H1 (cell line): ENCODE data around the gene PARD3. TPM values are rescaled to one million over a fixed set of nuclear protein-coding genes. Genes with fewer than 3 reads are reported as not detected.

ENCODE experiments used
- CTCF ChIA-PET: fragments of 300-600 bp; sonication (Branson Sonifier 250); formaldehyde crosslinking; loops from one replicate; lab custom pipeline; 2021; ENCODE audit not compliant: partially characterized antibody; lab: Charles Lee
- POLR2A ChIA-PET: fragments of 300-600 bp; sonication (Branson Sonifier 250); formaldehyde crosslinking; loops from one replicate; lab custom pipeline; 2021; ENCODE audit warnings: inconsistent platforms; ENCODE audit not compliant: partially characterized antibody; lab: Charles Lee
- DNase-seq, 2 experiments: peaks; one replicate each; pipeline versions ENCODE4 v3.0.0 to v3.0.0-alpha.2; 2010 to 2022; ENCODE audit warnings: low spot score in 2 of 2, low read depth in 1 of 2, mixed read lengths in 1 of 2
- FAIRE-seq: peaks from 2 replicates; lab custom pipeline; 2011; peaks lifted over from hg19 to GRCh38; lab: Jason Lieb, UNC
- H2AFZ ChIP-seq: 2 replicates; pipeline ENCODE4 v1.8.1; 2012; ENCODE audit warnings: low read length, inconsistent platforms
- H2AK5ac ChIP-seq: 2 replicates; pipeline ENCODE4 v1.6.1; 2013; ENCODE audit warnings: low read depth, low read length
- H2BK120ac ChIP-seq: replicated peaks from 2 replicates; pipeline ENCODE3; 2013; ENCODE audit warnings: low read depth, low read length, inconsistent platforms
- H2BK12ac ChIP-seq: 2 replicates; pipeline ENCODE4 v1.6.1; 2013; ENCODE audit warnings: low read depth, low read length
- H2BK15ac ChIP-seq: 2 replicates; pipeline ENCODE4 v1.6.1; 2013; ENCODE audit warnings: low read length
- H2BK20ac ChIP-seq: 2 replicates; pipeline ENCODE4 v1.6.1; 2013; ENCODE audit warnings: low read length
- H2BK5ac ChIP-seq: 2 replicates; pipeline ENCODE4 v1.6.1; 2013; ENCODE audit warnings: low read depth, low read length
- H3K14ac ChIP-seq: 2 replicates; pipeline ENCODE4 v1.6.1; 2013; ENCODE audit warnings: inconsistent platforms; ENCODE audit not compliant: insufficient read length
- H3K18ac ChIP-seq: 2 replicates; pipeline ENCODE4 v1.6.1; 2013; ENCODE audit warnings: low read length; ENCODE audit errors: extremely low read depth
- H3K23ac ChIP-seq: 2 replicates; pipeline ENCODE4 v1.6.1; 2013; ENCODE audit warnings: inconsistent platforms; ENCODE audit not compliant: insufficient read length
- H3K23me2 ChIP-seq: 2 replicates; pipeline ENCODE4 v1.6.1; 2013; ENCODE audit warnings: low read depth, low read length
- H3K27ac ChIP-seq: 2 replicates; pipeline ENCODE4 v1.6.1; 2011; ENCODE audit warnings: low read depth, low read length, inconsistent platforms
- H3K27me3 ChIP-seq, 4 experiments: replicated peaks in 1 of 4; 1 replicate in 1 of 4; 2 replicates in 3 of 4; pipeline versions ENCODE4 v1.6.1 to v1.8.1; 2011 to 2013; ENCODE audit warnings: low read length in 3 of 4, mild to moderate bottlenecking in 3 of 4, inconsistent platforms in 2 of 4, mixed read lengths in 2 of 4, moderate library complexity in 1 of 4; ENCODE audit not compliant: control insufficient read depth in 3 of 4, insufficient read depth in 3 of 4; ENCODE audit errors: extremely low read depth in 1 of 4
- H3K36me3 ChIP-seq, 4 experiments: 2 replicates each; pipeline versions ENCODE4 v1.6.1 to v1.8.1; 2011 to 2013; ENCODE audit warnings: mild to moderate bottlenecking in 4 of 4, low read length in 3 of 4, moderate library complexity in 2 of 4, control low read depth in 1 of 4, inconsistent platforms in 1 of 4; ENCODE audit not compliant: insufficient read depth in 4 of 4, control insufficient read depth in 2 of 4
- H3K4ac ChIP-seq: replicated peaks from 2 replicates; pipeline ENCODE3; 2013; ENCODE audit warnings: low read length, low read depth, mixed read lengths, inconsistent platforms; ENCODE audit not compliant: insufficient read length
- H3K4me1 ChIP-seq, 4 experiments: replicated peaks in 1 of 4; 1 replicate in 1 of 4; 2 replicates in 3 of 4; pipeline versions ENCODE4 v1.6.1 to v1.8.1; 2011 to 2013; ENCODE audit warnings: low read length in 3 of 4, inconsistent platforms in 2 of 4, mixed read lengths in 1 of 4; ENCODE audit not compliant: insufficient read depth in 4 of 4, control insufficient read depth in 3 of 4
- H3K4me2 ChIP-seq, 2 experiments: 2 replicates each; pipeline versions ENCODE4 v1.6.1 to v1.8.1; 2011 to 2013; ENCODE audit warnings: low read depth in 2 of 2, low read length in 2 of 2, control low read depth in 1 of 2, inconsistent platforms in 1 of 2, mild to moderate bottlenecking in 1 of 2; ENCODE audit not compliant: insufficient read depth in 1 of 2
- H3K4me3 ChIP-seq, 4 experiments: fragments of 200-600, 300-600 bp in 1 of 4; sonication (generic), shearing (Covaris generic), sonication (Bioruptor Twin) in 1 of 4; 2 replicates each; pipeline versions ENCODE4 v1.5.1 to v1.8.1; 2011 to 2016; ENCODE audit warnings: low read length in 4 of 4, low read depth in 3 of 4, control low read depth in 2 of 4, inconsistent platforms in 2 of 4, mild to moderate bottlenecking in 2 of 4, mixed read lengths in 1 of 4, moderate library complexity in 1 of 4; ENCODE audit not compliant: insufficient read depth in 2 of 4; ENCODE audit errors: extremely low read depth in 1 of 4
- H3K56ac ChIP-seq: replicated peaks from 2 replicates; pipeline ENCODE3; 2013; ENCODE audit warnings: low read depth, mild to moderate bottlenecking, mixed read lengths, low read length, inconsistent platforms; ENCODE audit not compliant: insufficient read length
- H3K79me1 ChIP-seq: 2 replicates; pipeline ENCODE4 v1.6.1; 2013; ENCODE audit warnings: low read depth, low read length, control low read depth
- H3K79me2 ChIP-seq, 2 experiments: 2 replicates each; pipeline versions ENCODE4 v1.6.1 to v1.8.1; 2012 to 2013; ENCODE audit warnings: low read length in 2 of 2, mild to moderate bottlenecking in 2 of 2, inconsistent platforms in 1 of 2; ENCODE audit not compliant: insufficient read depth in 2 of 2, control insufficient read depth in 1 of 2
- H3K9ac ChIP-seq, 4 experiments: replicated peaks in 1 of 4; 1 replicate in 1 of 4; 2 replicates in 3 of 4; pipeline versions ENCODE4 v1.6.1 to v1.8.1; 2011 to 2013; ENCODE audit warnings: low read depth in 3 of 4, low read length in 3 of 4, control low read depth in 2 of 4, mild to moderate bottlenecking in 2 of 4, moderate library complexity in 2 of 4, inconsistent platforms in 1 of 4; ENCODE audit errors: extremely low read depth in 1 of 4
- H3K9me3 ChIP-seq, 2 experiments: 2 replicates each; pipeline versions ENCODE4 v1.6.1 to v1.8.1; 2012 to 2013; ENCODE audit warnings: mild to moderate bottlenecking in 2 of 2, moderate library complexity in 2 of 2, control low read depth in 1 of 2, inconsistent platforms in 1 of 2, low read depth in 1 of 2, low read length in 1 of 2, mixed read lengths in 1 of 2; ENCODE audit not compliant: insufficient read depth in 2 of 2
- H4K20me1 ChIP-seq, 2 experiments: replicated peaks in 1 of 2; 2 replicates each; pipeline versions ENCODE3 to v1.8.1; 2011 to 2013; ENCODE audit warnings: inconsistent platforms in 2 of 2, low read length in 2 of 2, mild to moderate bottlenecking in 1 of 2; ENCODE audit not compliant: insufficient read depth in 2 of 2, control insufficient read depth in 1 of 2
- H4K5ac ChIP-seq: 2 replicates; pipeline ENCODE4 v1.6.1; 2013; ENCODE audit warnings: low read length, low read depth, mixed read lengths, inconsistent platforms; ENCODE audit not compliant: insufficient read length
- H4K8ac ChIP-seq: 2 replicates; pipeline ENCODE4 v1.8.0; 2013; ENCODE audit warnings: mild to moderate bottlenecking, moderate library complexity, low read length, inconsistent platforms; ENCODE audit not compliant: insufficient read depth; ENCODE audit errors: extremely low read depth
- H4K91ac ChIP-seq: replicated peaks from 2 replicates; pipeline ENCODE3; 2013; ENCODE audit warnings: low read length, mixed read lengths, inconsistent platforms; ENCODE audit not compliant: insufficient read length
- BRCA1 ChIP-seq: IDR thresholded peaks from 2 replicates; pipeline ENCODE4 v1.6.1; 2012; ENCODE audit warnings: low read depth, low read length, improper control_type of control experiment
- CHD1 ChIP-seq: IDR thresholded peaks from 2 replicates; pipeline ENCODE4 v1.6.1; 2012; ENCODE audit warnings: low read depth, low read length, improper control_type of control experiment
- CHD2 ChIP-seq: IDR thresholded peaks from 2 replicates; pipeline ENCODE4 v1.6.1; 2012; ENCODE audit warnings: low read length, improper control_type of control experiment
- EGR1 ChIP-seq: IDR thresholded peaks from 2 replicates; pipeline ENCODE4 v1.6.1; 2011; ENCODE audit warnings: low read depth, low read length, borderline replicate concordance
- HDAC6 ChIP-seq: IDR thresholded peaks from one replicate; pipeline ENCODE4 v1.7.1; 2012; ENCODE audit warnings: low read depth, mild to moderate bottlenecking, inconsistent platforms, low read length, moderate library complexity
- JUN ChIP-seq: IDR thresholded peaks from 2 replicates; pipeline ENCODE4 v1.6.1; 2011; ENCODE audit warnings: low read depth, mild to moderate bottlenecking, improper control_type of control experiment, low read length
- JUND ChIP-seq: IDR thresholded peaks from 2 replicates; pipeline ENCODE4 v1.6.1; 2011; ENCODE audit warnings: mild to moderate bottlenecking, improper control_type of control experiment, low read length
- MAFK ChIP-seq: IDR thresholded peaks from 2 replicates; pipeline ENCODE4 v1.6.1; 2012; ENCODE audit warnings: low read depth, mild to moderate bottlenecking, improper control_type of control experiment, low read length
- RNF2 ChIP-seq: fragments of 200-900, 300-1000 bp; sonication (generic); IDR thresholded peaks from 2 replicates; pipeline ENCODE4 v1.7.1; 2016; ENCODE audit warnings: borderline replicate concordance, low read depth, mild to moderate bottlenecking, antibody characterized with exemption, low read length; ENCODE audit not compliant: poor library complexity, severe bottlenecking; ENCODE audit errors: missing control alignments
- SP2 ChIP-seq: IDR thresholded peaks from 2 replicates; pipeline ENCODE4 v1.6.1; 2012; ENCODE audit warnings: mild to moderate bottlenecking, low read length, inconsistent platforms
- SRF ChIP-seq: IDR thresholded peaks from 2 replicates; pipeline ENCODE4 v1.6.1; 2011; ENCODE audit warnings: mild to moderate bottlenecking, low read depth, low read length, moderate library complexity
- TAF1 ChIP-seq: IDR thresholded peaks from 2 replicates; pipeline ENCODE4 v1.6.1; 2011; ENCODE audit warnings: mild to moderate bottlenecking, low read depth, low read length
- USF2 ChIP-seq: IDR thresholded peaks from 2 replicates; pipeline ENCODE4 v1.6.1; 2011; ENCODE audit warnings: low read length, improper control_type of control experiment
- WGBS, 2 experiments: shearing (Covaris generic) in 1 of 2; methylation state at CpG; one replicate each; pipeline versions ENCODE4 v1.1.6 to v1.1.7; 2013 to 2015; ENCODE audit warnings: low lambda C conversion rate in 2 of 2, mixed read lengths in 2 of 2, inconsistent platforms in 1 of 2, low coverage in 1 of 2, missing lambda C conversion rate in 1 of 2; ENCODE audit not compliant: insufficient replicate concordance in 2 of 2, insufficient coverage in 1 of 2, insufficient read length in 1 of 2; ENCODE audit errors: extremely low coverage in 1 of 2, missing lambda C conversion rate in 1 of 2; 5-methylcytosine and 5-hydroxymethylcytosine counted together
- polyA plus RNA-seq, 7 experiments: library from polyadenylated mRNA; depleted of rRNA in 3 of 7; stranded (reverse) in 5 of 7; unstranded in 2 of 7; fragments of >200 nt in 5 of 7; fragments of 200-250 nt in 2 of 7; gene quantifications; 1 replicate in 5 of 7; 2 replicates in 1 of 7; 4 replicates in 1 of 7; pipeline versions ENCODE4 v1.2.1 to v1.2.3, GENCODE V29; 2011 to 2013; ENCODE audit warnings: missing spikeins in 2 of 7, mixed read lengths in 2 of 7
- total RNA-seq: library from RNA; stranded (reverse); fragmentation: NEBNext Ultra II Directional; extraction: Animal tissue kit (Norgen Biotek cat#: 25700); gene quantifications from 2 replicates; pipeline ENCODE4 v1.2.1, GENCODE V29; 2021

Gene PARD3
- total and polyA plus RNA-seq, 2 of the 8 experiments (the other 6 are each of a cell fraction or from before 2014, with no cell fraction given): 19.7 to 49.1 TPM

GRCh38 chr10:34255035-34255434, 560.1 kb downstream of the PARD3 start:
- Histone ChIP-seq H4K91ac (no peak overlapping the region), H3K23me2 (no peaks in the 10 kb centered on the region), H2BK20ac (no peak overlapping the region), H2BK5ac (no peak overlapping the region), H4K8ac (no peak overlapping the region), H3K4me2 (no peak overlapping the region), H3K9me3 (no peaks in the 10 kb centered on the region; a peak in 1 of 4 replicates), H2BK15ac (no peak overlapping the region), H2AFZ (no peak overlapping the region), H3K9ac (no peak overlapping the region), H3K56ac (no peak overlapping the region), H3K36me3 (no peaks in the 10 kb centered on the region), H3K14ac (no peak overlapping the region), H4K5ac (no peak overlapping the region), H2BK120ac (no peak overlapping the region), H4K20me1 (no peaks in the 10 kb centered on the region), H3K27ac (no peak overlapping the region), H3K18ac (no peak overlapping the region), H3K4ac (no peak overlapping the region), H2AK5ac (no peak overlapping the region), H2BK12ac (no peak overlapping the region), H3K4me1 (peaks cover 3 to 13% (median 5%) of the 10 kb centered on the region in 4 experiments; a peak in 5 of 7 replicates), H3K23ac (no peak overlapping the region), H3K4me3 (no peak overlapping the region), H3K79me1 (no peaks in the 10 kb centered on the region; the same call in 1 of the 2 replicates), H3K79me2 (no peaks in the 10 kb centered on the region), H3K27me3 (0 out of 7 replicates have a peak, but pooled peaks cover 0 to 2% (median 0%) of the 10 kb centered on the region in 4 experiments)
- CTCF ChIA-PET: interaction anchor here (1.5 kb wide), 1 partner anchor 9 kb away, joined by 3 read pairs; no protein-coding TSS in a partner anchor
- 79 to 100% methylated on average over 1 to 3 of the region's 3 CpGs for WGBS, 2 experiments
- POLR2A ChIA-PET: no interaction called here
- DNase-seq (no peak), FAIRE-seq (no peak)
- TF ChIP-seq CHD1 (no peak), RNF2 (no peak), EGR1 (no peak), USF2 (no peak), JUND (no peak), BRCA1 (no peak), SP2 (no peak), MAFK (no peak), HDAC6 (no peak), TAF1 (no peak), SRF (no peak), CHD2 (no peak), JUN (no peak)
